Measurements from ENCODE around the gene SH3YL1. TPM values are rescaled to one million over a fixed set of nuclear protein-coding genes. Genes with fewer than 3 reads are reported as not detected.

SH3YL1 gene
- total RNA-seq, 1 donor from 2014 or later = 55.5 TPM

GRCh38 chr2:233030-233429 is 30.8 kb downstream of the SH3YL1 start:
- Mint-ChIP-seq H3K27ac (ENCODE audit: unreplicated experiment) (no peak overlapping the region), H3K9me3 (ENCODE audit: unreplicated experiment) (no peaks in the 10 kb centered on the region), H3K4me3 (ENCODE audit: unreplicated experiment) (no peak overlapping the region), H3K36me3 (ENCODE audit: unreplicated experiment) (peaks cover 28% of the 10 kb centered on the region), H3K4me1 (ENCODE audit: unreplicated experiment) (no peaks in the 10 kb centered on the region), H3K27me3 (ENCODE audit: unreplicated experiment) (no peaks in the 10 kb centered on the region)
- DNase-seq (ENCODE audit: extremely low spot score, unreplicated experiment) = no peak
- TF ChIP-seq CTCF (IDR thresholded peaks at IDR 0.05) = no peak

- no peak for DNase-seq (ENCODE audit: extremely low spot score, unreplicated experiment)
- TF ChIP-seq CTCF (IDR thresholded peaks at IDR 0.05) = no peak
- Mint-ChIP-seq H3K36me3 (ENCODE audit: unreplicated experiment) (peaks cover 37% of the 10 kb centered on the region), H3K27ac (ENCODE audit: unreplicated experiment) (no peak overlapping the region), H3K4me1 (ENCODE audit: unreplicated experiment) (no peaks in the 10 kb centered on the region), H3K4me3 (ENCODE audit: unreplicated experiment) (no peak overlapping the region), H3K9me3 (ENCODE audit: unreplicated experiment) (no peaks in the 10 kb centered on the region), H3K27me3 (ENCODE audit: unreplicated experiment) (no peaks in the 10 kb centered on the region)
Observed at GRCh38 chr2:231521-232185, 32.2 kb downstream of the SH3YL1 start.

- H3K27ac Mint-ChIP-seq (ENCODE audit: unreplicated experiment) = no peak overlapping the region
- DNase-seq (ENCODE audit: extremely low spot score, unreplicated experiment) = no peak
- H3K36me3 Mint-ChIP-seq (ENCODE audit: unreplicated experiment) = peaks cover 58% of the 10 kb centered on the region
- no peaks in the 10 kb centered on the region for H3K9me3 Mint-ChIP-seq (ENCODE audit: unreplicated experiment)
- H3K4me1 Mint-ChIP-seq (ENCODE audit: unreplicated experiment) = no peaks in the 10 kb centered on the region
- TF ChIP-seq CTCF (IDR thresholded peaks at IDR 0.05) = no peak
- H3K27me3 Mint-ChIP-seq (ENCODE audit: unreplicated experiment) = no peaks in the 10 kb centered on the region
- H3K4me3 Mint-ChIP-seq (ENCODE audit: unreplicated experiment) = no peak overlapping the region
Observed at GRCh38 chr2:228518-229278, 35.1 kb downstream of the SH3YL1 start.

- H3K4me3 Mint-ChIP-seq (ENCODE audit: unreplicated experiment) = no peak overlapping the region
- no peak for DNase-seq (ENCODE audit: extremely low spot score, unreplicated experiment)
- no peaks in the 10 kb centered on the region for H3K27me3 Mint-ChIP-seq (ENCODE audit: unreplicated experiment)
- H3K27ac Mint-ChIP-seq (ENCODE audit: unreplicated experiment) = no peak overlapping the region
- no peaks in the 10 kb centered on the region for H3K9me3 Mint-ChIP-seq (ENCODE audit: unreplicated experiment)
- TF ChIP-seq CTCF (IDR thresholded peaks at IDR 0.05) = no peak
- peaks cover 58% of the 10 kb centered on the region for H3K36me3 Mint-ChIP-seq (ENCODE audit: unreplicated experiment)
- no peaks in the 10 kb centered on the region for H3K4me1 Mint-ChIP-seq (ENCODE audit: unreplicated experiment)
Observed at GRCh38 chr2:228115-228514, 35.7 kb downstream of the SH3YL1 start.

- H3K27ac Mint-ChIP-seq (ENCODE audit: unreplicated experiment) = no peak overlapping the region
- DNase-seq (ENCODE audit: extremely low spot score, unreplicated experiment) = no peak
- peaks cover 60% of the 10 kb centered on the region for H3K36me3 Mint-ChIP-seq (ENCODE audit: unreplicated experiment)
- no peak overlapping the region for H3K4me3 Mint-ChIP-seq (ENCODE audit: unreplicated experiment)
- no peaks in the 10 kb centered on the region for H3K4me1 Mint-ChIP-seq (ENCODE audit: unreplicated experiment)
- H3K9me3 Mint-ChIP-seq (ENCODE audit: unreplicated experiment) = no peaks in the 10 kb centered on the region
- no peak for TF ChIP-seq CTCF (IDR thresholded peaks at IDR 0.05)
- H3K27me3 Mint-ChIP-seq (ENCODE audit: unreplicated experiment) = no peaks in the 10 kb centered on the region
Observed at GRCh38 chr2:223971-224760, 39.7 kb downstream of the SH3YL1 start.
